Heart left ventricle (tissue), 16 donors: ENCODE measurements around the gene CCBE1. TPM values are rescaled to one million over a fixed set of nuclear protein-coding genes. Genes with fewer than 3 reads are reported as not detected.

Source experiments
- ATAC-seq, 4 donors: fragments of 200-7000 bp; cut with Tn5 transposase; one replicate each; pipeline ENCODE4 v1.9.1; 2020 to 2022; ENCODE audit warnings: moderate library complexity in 4 of 4, mild to moderate bottlenecking in 3 of 4, moderate number of reproducible peaks in 1 of 4
- DNase-seq, 5 donors: peaks; one replicate each; pipeline ENCODE4 v3.0.0-alpha.2; 2020
- H3K27ac ChIP-seq, 12 donors: fragments of 200-600 bp; sonication (generic) in 4 of 12; one replicate each; pipeline versions ENCODE4 v1.5.0 to v1.8.0; 2016 to 2022; ENCODE audit warnings: mild to moderate bottlenecking in 2 of 12
- H3K27me3 ChIP-seq, 9 donors: fragments of 200-600 bp; sonication (generic) in 2 of 9; one replicate each; pipeline versions ENCODE4 v1.5.1 to v1.8.0; 2016 to 2022; ENCODE audit warnings: mild to moderate bottlenecking in 3 of 9
- H3K36me3 ChIP-seq, 9 donors: fragments of 200-600 bp; sonication (generic) in 2 of 9; one replicate each; pipeline versions ENCODE4 v1.5.0 to v1.8.0; 2018 to 2022; ENCODE audit warnings: mild to moderate bottlenecking in 2 of 9
- H3K4me1 ChIP-seq, 12 donors: fragments of 200-600 bp; sonication (generic) in 4 of 12; one replicate each; pipeline versions ENCODE4 v1.5.0 to v1.8.0; 2016 to 2022; ENCODE audit warnings: mild to moderate bottlenecking in 3 of 12
- H3K4me3 ChIP-seq, 12 donors: fragments of 200-600 bp; sonication (generic) in 4 of 12; one replicate each; pipeline versions ENCODE4 v1.5.0 to v1.8.0; 2017 to 2022; ENCODE audit warnings: mild to moderate bottlenecking in 9 of 12, moderate library complexity in 4 of 12
- H3K9me3 ChIP-seq, 12 donors: fragments of 200-600 bp; sonication (generic) in 4 of 12; one replicate each; pipeline versions ENCODE4 v1.5.0 to v1.8.0; 2016 to 2022; ENCODE audit warnings: mild to moderate bottlenecking in 1 of 12
- POLR2A ChIP-seq, 2 donors: fragments of 450-650 bp; IDR thresholded peaks; one replicate each; pipeline ENCODE4 v1.6.1; 2017; ENCODE audit warnings: antibody characterized with exemption in 2 of 2, mild to moderate bottlenecking in 2 of 2, moderate library complexity in 2 of 2
- WGBS, 4 donors: extraction: QIAGEN DNeasy Blood & Tissue Kit in 2 of 4; methylation state at CpG; one replicate each; pipeline versions ENCODE4 v1.1.5 to v1.1.7; 2013 to 2018; 5-methylcytosine and 5-hydroxymethylcytosine counted together
- intact Hi-C, 10 donors: fragments of 100-400 bp; cut with DNase I; formaldehyde crosslinking; loops; one replicate each; pipeline versions ENCODE4 v1.11.1 to v1.14.2; 2022
- polyA plus RNA-seq, 2 donors: library from polyadenylated mRNA; stranded (reverse); fragments of 200-250 nt; gene quantifications; one replicate each; pipeline ENCODE4 v1.2.3, GENCODE V29; 2013
- total RNA-seq, 9 donors: library from RNA; depleted of rRNA in 2 of 9; stranded (reverse); fragments of >200 nt in 2 of 9; fragmentation: NEBNext Ultra II Directional in 3 of 9; extraction: Animal tissue kit (Norgen Biotek cat#: 25700) in 3 of 9; gene quantifications; one replicate each; pipeline versions ENCODE4 v1.1.0 to v1.2.4, GENCODE V29; 2016 to 2023
- TF ChIP-seq, protein P1 (sequence below), 12 donors: fragments of 200-600 bp; sonication (generic) in 4 of 12; IDR thresholded peaks; one replicate each; pipeline versions ENCODE4 v1.5.0 to v1.8.0; 2018 to 2022; ENCODE audit warnings: antibody characterized with exemption in 12 of 12, mild to moderate bottlenecking in 5 of 12
- donor health status: ischemic (EF 13 %, LVEDD 7.1; RV severe dilation, severe dysfunction).
- donor health status: healthy with polysubstance abuse.
- donor health status: DM: no; HTN: yes; CAD: no.
- donor health status: DM: no; HTN: no; CAD: no.
- donor health status: ischemic (EF 25% LVEDD 6.9; RV normal size, moderate dysfunction).
- donor health status: ischemic (EF 25% LVEDD 5.7; RV mildly dilated, moderate dysfunction).
- donor health status: healthy.
- donor health status: DM: yes; HTN: yes; CAD: no.
- donor health status: ischemic (EF 35%, LVEDD 5.7; RV mildly dilated, moderate dysfunction).
- donor health status: nonischemic (EF 11% LVEDD 7.7; RV severe dilation, severe dysfunction).
- donor health status: DM: yes; HTN: yes; CAD: no.
- donor health status: PGD.
- donor health status: ischemic (EF 29% LVEDD 5.4; RV normal size, mild dysfunction).
- donor health status: nonischemic (EF 23%, LVEDD 6.1; RV moderate dilation, normal function).

CCBE1 gene
- total and polyA plus RNA-seq, 11 donors = 0.15 to 6.3 (median 0.74) TPM

DNA sequence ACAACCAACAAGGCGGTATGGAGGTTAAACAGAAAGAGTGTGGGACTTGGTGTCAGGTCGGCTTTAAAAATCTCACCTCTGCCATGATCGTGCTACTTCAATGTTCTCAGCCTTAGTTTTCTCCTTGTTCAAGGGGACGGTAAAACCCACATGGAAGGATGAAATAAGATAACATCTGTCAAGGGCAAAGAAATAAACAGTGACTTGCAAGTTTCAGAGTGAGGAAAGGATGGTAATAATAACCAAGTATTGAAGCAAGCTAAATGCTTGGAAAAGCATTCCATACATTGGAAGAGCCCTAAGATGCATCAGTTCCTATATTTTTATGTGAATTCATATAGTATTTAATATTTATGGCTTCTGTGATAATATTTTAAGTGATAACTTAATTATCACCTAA is 308.4 kb downstream of the CCBE1 start:
- WGBS, 4 donors = 78 to 84% (median 81%) methylated on average over 4 of the region's 4 CpGs
- no peak overlapping the region for H3K4me3 ChIP-seq
- peaks cover 0 to 4% (median 0%) of the 10 kb centered on the region in 9 donors for H3K27me3 ChIP-seq
- ATAC-seq (no peak), DNase-seq (no peak)
- H3K36me3 ChIP-seq = no peaks in the 10 kb centered on the region
- no peak overlapping the region for H3K27ac ChIP-seq
- TF ChIP-seq POLR2A (IDR thresholded peaks at IDR 0.05) = no peak
- TF ChIP-seq, protein P1, sequence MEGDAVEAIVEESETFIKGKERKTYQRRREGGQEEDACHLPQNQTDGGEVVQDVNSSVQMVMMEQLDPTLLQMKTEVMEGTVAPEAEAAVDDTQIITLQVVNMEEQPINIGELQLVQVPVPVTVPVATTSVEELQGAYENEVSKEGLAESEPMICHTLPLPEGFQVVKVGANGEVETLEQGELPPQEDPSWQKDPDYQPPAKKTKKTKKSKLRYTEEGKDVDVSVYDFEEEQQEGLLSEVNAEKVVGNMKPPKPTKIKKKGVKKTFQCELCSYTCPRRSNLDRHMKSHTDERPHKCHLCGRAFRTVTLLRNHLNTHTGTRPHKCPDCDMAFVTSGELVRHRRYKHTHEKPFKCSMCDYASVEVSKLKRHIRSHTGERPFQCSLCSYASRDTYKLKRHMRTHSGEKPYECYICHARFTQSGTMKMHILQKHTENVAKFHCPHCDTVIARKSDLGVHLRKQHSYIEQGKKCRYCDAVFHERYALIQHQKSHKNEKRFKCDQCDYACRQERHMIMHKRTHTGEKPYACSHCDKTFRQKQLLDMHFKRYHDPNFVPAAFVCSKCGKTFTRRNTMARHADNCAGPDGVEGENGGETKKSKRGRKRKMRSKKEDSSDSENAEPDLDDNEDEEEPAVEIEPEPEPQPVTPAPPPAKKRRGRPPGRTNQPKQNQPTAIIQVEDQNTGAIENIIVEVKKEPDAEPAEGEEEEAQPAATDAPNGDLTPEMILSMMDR (IDR thresholded peaks at IDR 0.05) = no peak
- no peaks in the 10 kb centered on the region for H3K9me3 ChIP-seq
- H3K4me1 ChIP-seq = no peaks in the 10 kb centered on the region
- intact Hi-C loops = no loop called here

DNA sequence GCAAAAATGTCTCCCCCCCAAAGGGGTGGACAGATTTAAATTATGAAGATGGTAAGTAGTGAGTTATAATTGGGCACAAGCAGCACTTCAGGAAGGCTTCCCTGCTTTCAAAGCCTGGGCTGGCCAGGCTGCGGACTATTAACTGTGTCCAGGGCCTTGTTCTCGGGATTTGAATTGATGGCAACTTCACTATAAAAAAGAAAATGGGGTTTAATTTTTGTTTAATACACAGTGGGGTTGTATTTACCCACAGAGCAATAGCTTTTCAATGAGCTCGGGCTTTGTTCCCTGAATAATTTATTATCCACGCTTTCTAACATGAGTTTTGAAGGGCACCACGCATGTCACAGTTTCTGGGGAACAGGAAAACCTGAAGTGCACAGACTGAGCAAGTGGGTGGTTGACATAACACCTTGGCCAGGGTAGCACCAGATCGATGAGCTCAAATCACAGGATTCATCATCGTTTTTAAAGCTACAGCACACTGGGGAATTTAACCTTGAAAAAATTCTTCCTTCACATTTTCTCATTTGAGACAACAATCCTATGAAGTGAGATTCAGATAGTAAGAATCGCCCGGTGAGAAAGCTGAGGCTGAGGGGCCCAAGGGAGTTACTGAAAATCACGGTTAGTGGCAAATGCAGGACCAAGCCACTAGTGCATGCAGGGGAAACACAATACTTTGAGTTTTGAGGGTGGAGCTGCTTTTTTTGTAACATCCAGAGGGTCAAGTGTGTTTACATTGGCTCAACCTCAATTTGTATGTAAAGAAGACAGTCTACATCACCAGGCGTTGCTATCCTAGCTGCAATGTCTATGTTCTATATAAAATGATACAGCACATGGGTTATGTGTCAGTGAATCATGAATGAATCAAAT is 309.3 kb downstream of the CCBE1 start:
- 69 to 78% (median 73%) methylated on average over 11 of the region's 11 CpGs for WGBS, 4 donors
- no peak overlapping the region for H3K27ac ChIP-seq
- H3K4me1 ChIP-seq = no peaks in the 10 kb centered on the region
- H3K36me3 ChIP-seq = no peaks in the 10 kb centered on the region
- no peaks in the 10 kb centered on the region for H3K9me3 ChIP-seq
- intact Hi-C loops = no loop called here
- no peak overlapping the region for H3K4me3 ChIP-seq
- peaks cover 0 to 2% (median 0%) of the 10 kb centered on the region in 9 donors for H3K27me3 ChIP-seq
- ATAC-seq = no peak
- TF ChIP-seq, protein P1 (IDR thresholded peaks at IDR 0.05) = no peak
- TF ChIP-seq POLR2A (IDR thresholded peaks at IDR 0.05) = no peak
- DNase-seq = no peak

DNA sequence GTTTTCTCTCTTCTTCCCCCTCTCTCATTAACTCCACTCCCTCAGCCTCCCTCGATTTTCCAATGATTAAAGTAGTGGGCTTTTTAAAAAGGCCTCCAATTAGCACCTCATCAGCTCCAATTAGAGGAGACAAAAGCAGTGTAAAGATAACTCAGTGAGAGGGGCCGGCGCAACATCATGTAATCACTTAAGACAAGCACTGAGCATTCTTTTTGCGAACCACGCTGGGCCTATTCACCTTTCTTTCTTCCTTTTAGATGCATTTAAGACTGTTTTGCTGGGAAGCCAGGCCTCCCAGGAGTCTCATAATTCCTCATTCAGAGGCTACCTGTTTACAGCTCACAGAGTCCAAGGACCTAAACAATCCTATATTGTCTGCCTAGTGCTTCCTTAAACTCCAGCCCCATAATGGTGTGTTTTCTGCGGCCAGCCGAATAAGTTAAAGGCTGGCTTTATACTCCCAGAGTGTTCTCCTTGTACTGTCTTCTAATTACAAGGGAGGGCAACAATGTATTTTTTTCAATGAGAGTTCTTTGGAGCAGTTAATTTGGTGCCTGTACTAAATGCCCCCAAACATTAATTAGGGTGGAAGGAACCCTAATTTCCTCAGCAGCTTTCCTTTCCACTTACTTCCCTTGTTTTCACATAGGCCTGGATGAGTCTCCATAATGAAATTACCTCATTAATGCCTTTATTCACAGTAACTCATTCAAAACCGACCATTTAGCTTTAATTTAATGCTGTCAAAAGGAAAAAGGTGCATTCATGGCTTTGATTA is 310.1 kb downstream of the CCBE1 start:
- Histone ChIP-seq H3K9me3 (no peaks in the 10 kb centered on the region), H3K36me3 (no peaks in the 10 kb centered on the region), H3K27ac (no peak overlapping the region), H3K4me3 (no peak overlapping the region), H3K4me1 (no peaks in the 10 kb centered on the region), H3K27me3 (no peaks in the 10 kb centered on the region)
- intact Hi-C loops = no loop called here
- DNase-seq = no peak
- TF ChIP-seq, protein P1 (IDR thresholded peaks at IDR 0.05) = no peak
- TF ChIP-seq POLR2A (IDR thresholded peaks at IDR 0.05) = no peak
- ATAC-seq = no peak
- 72 to 78% (median 74%) methylated on average over 8 of the region's 8 CpGs for WGBS, 4 donors

DNA sequence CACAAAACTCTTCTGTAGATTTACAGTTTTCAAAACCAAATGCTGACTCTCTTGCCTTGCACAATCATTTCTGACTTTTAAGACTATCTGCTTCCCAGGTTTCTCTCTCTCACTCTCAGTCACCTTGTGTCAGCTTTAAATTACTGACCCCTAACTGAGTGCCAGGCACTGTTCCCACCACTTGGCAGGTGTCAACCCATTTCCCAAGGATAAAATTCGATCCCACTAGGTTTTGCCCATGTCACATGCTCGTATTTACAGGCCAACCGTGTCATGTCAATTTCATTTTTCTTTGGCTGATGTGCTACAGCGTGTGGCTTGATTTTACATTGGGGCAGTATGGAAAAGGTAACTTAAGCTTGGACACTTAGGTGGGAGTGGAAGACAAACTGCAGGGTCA is 312.0 kb downstream of the CCBE1 start:
- intact Hi-C loops = no loop called here
- Histone ChIP-seq H3K4me1 (no peaks in the 10 kb centered on the region), H3K4me3 (no peak overlapping the region), H3K9me3 (no peaks in the 10 kb centered on the region), H3K27me3 (no peaks in the 10 kb centered on the region), H3K36me3 (no peaks in the 10 kb centered on the region), H3K27ac (no peak overlapping the region)
- TF ChIP-seq, protein P1 (IDR thresholded peaks at IDR 0.05) = no peak
- no peak for TF ChIP-seq POLR2A (IDR thresholded peaks at IDR 0.05)
- DNase-seq = no peak
- WGBS, 4 donors = 75 to 85% (median 81%) methylated on average over 4 of the region's 4 CpGs
- ATAC-seq = no peak
